ENCODE data around the gene SLX4IP. TPM values are rescaled to one million over a fixed set of nuclear protein-coding genes. Genes with fewer than 3 reads are reported as not detected.

SLX4IP gene
- polyA plus RNA-seq, 2 of the 4 experiments (the other 2 are of a cell fraction) = 3.4 to 7.5 TPM

- Histone ChIP-seq H3K4me3 (no peak overlapping the region), H3K4me2 (0 out of 3 replicates have a peak overlapping the region, but pooled peaks have one; percentile 6), H3K4me1 (peaks cover 97% of the 10 kb centered on the region), H3K27ac (peak overlapping the region in 1 of 2 experiments; percentile 12; a peak in 2 of 6 replicates), H3K9me3 (no peaks in the 10 kb centered on the region)
- ChIA-PET CTCF (interaction anchor here (0.6 to 1.9 kb wide), 8 partner anchors 11 to 1507 kb away, joined by 3 to 9 read pairs (median 4); partner anchors contain the start of gene JAG1), POLR2A (interaction anchor here (0.6 to 2.7 kb wide), 7 partner anchors 9 to 754 kb away, joined by 3 to 13 read pairs (median 4); no protein-coding TSS in a partner anchor)
- ATAC-seq = no peak
- peak; percentile 84 for FAIRE-seq
- DNase-seq (ENCODE audit: low read depth in 1 of 2, low spot score in 1 of 2) = no peak
- no peak for TF ChIP-seq BCL3 (IDR thresholded peaks at IDR 0.05)
- no peak; the same call in 1 of the 2 replicates for TF ChIP-seq POLR2AphosphoS2 (conservative IDR thresholded peaks at IDR 0.05; ENCODE audit: low read length)
- TF ChIP-seq FOSB (CRISPR knock-in tag; IDR thresholded peaks at IDR 0.05) = 0 out of 2 replicates have a peak, but pooled peaks have one; percentile 40
- 49% methylated on average over 5 of the region's 5 CpGs for WGBS (ENCODE audit: missing lambda C conversion rate)
Observed at GRCh38 chr20:10658876-10659632, 223.9 kb downstream of the SLX4IP start.

GRCh38 chr20:10659651-10660601, 224.8 kb downstream of the SLX4IP start:
- TF ChIP-seq JUN (IDR thresholded peaks at IDR 0.05) = peak in 1 of 2 experiments; percentile 33; a peak in 3 of 5 replicates
- TF ChIP-seq NFE2L2 (conservative IDR thresholded peaks at IDR 0.05; ENCODE audit: low read length) = no peak
- TF ChIP-seq MAFK (IDR thresholded peaks at IDR 0.05; ENCODE audit: partially characterized antibody) = peak; percentile 78
- ATAC-seq = peak in 1 of 2 experiments; percentile 11; a peak in 2 of 6 replicates
- peak; percentile 76 for FAIRE-seq
- 74% methylated on average over 12 of the region's 12 CpGs for WGBS (ENCODE audit: missing lambda C conversion rate)
- peaks cover 97% of the 10 kb centered on the region for H3K4me1 ChIP-seq
- peak overlapping the region in 1 of 2 experiments; percentile 51; a peak in 3 of 6 replicates for H3K27ac ChIP-seq
- no peaks in the 10 kb centered on the region for H3K9me3 ChIP-seq
- no peak overlapping the region for H3K4me3 ChIP-seq
- CTCF ChIA-PET = interaction anchor here (0.6 to 1.9 kb wide), 11 partner anchors 11 to 1043 kb away, joined by 3 to 9 read pairs (median 4); partner anchors contain the start of gene JAG1
- POLR2A ChIA-PET = interaction anchor here (0.7 to 2.7 kb wide), 6 partner anchors 9 to 548 kb away, joined by 3 to 13 read pairs (median 4); no protein-coding TSS in a partner anchor
- no peak for DNase-seq (ENCODE audit: low read depth in 1 of 2, low spot score in 1 of 2)
- H3K4me2 ChIP-seq = peak overlapping the region; percentile 24

- CTCF ChIA-PET = interaction anchor here (0.6 to 2.8 kb wide), 7 partner anchors 11 to 1044 kb away, joined by 3 to 9 read pairs (median 5); no protein-coding TSS in a partner anchor
- TF ChIP-seq NR3C1 (IDR thresholded peaks at IDR 0.05) (no peak), EP300 (IDR thresholded peaks at IDR 0.05) (no peak), FOSL2 (IDR thresholded peaks at IDR 0.05) (no peak), FOSL2 (CRISPR knock-in tag; IDR thresholded peaks at IDR 0.05) (peak; percentile 43; the same call in 1 of the 2 replicates), MAFK (IDR thresholded peaks at IDR 0.05; ENCODE audit: partially characterized antibody) (no peak), TP53 (CRISPR knock-in tag; IDR thresholded peaks at IDR 0.05) (no peak), CEBPB (IDR thresholded peaks at IDR 0.05) (no peak), BHLHE40 (IDR thresholded peaks at IDR 0.05; ENCODE audit: low read depth, low read length) (no peak)
- POLR2A ChIA-PET = interaction anchor here (2.7 kb wide), 1 partner anchor 547 kb away, joined by 13 read pairs; no protein-coding TSS in a partner anchor
- Histone ChIP-seq H3K4me3 (no peak overlapping the region), H3K4me1 (peaks cover 97% of the 10 kb centered on the region), H3K9me3 (no peaks in the 10 kb centered on the region), H3K4me2 (peak overlapping the region; percentile 24), H3K27ac (peak overlapping the region in 1 of 2 experiments; percentile 51; a peak in 3 of 6 replicates)
- no peak for DNase-seq (ENCODE audit: low read depth in 1 of 2, low spot score in 1 of 2)
- peak in 1 of 2 experiments; percentile 2; a peak in 1 of 6 replicates for ATAC-seq
- 68% methylated on average over 11 of the region's 11 CpGs for WGBS (ENCODE audit: missing lambda C conversion rate)
- FAIRE-seq = peak; percentile 56
Observed at GRCh38 chr20:10660661-10661060, 225.6 kb downstream of the SLX4IP start.

GRCh38 chr20:10661261-10661660, 226.2 kb downstream of the SLX4IP start:
- no peak overlapping the region for H3K4me3 ChIP-seq
- peak overlapping the region in 1 of 2 experiments; percentile 51; a peak in 3 of 6 replicates for H3K27ac ChIP-seq
- no peak for FAIRE-seq
- no peak for DNase-seq (ENCODE audit: low read depth in 1 of 2, low spot score in 1 of 2)
- no peak; a peak in 1 of 6 replicates for ATAC-seq
- ChIA-PET POLR2A (interaction anchor here (1.0 to 2.7 kb wide), 3 partner anchors 10 to 546 kb away, joined by 4 to 13 read pairs (median 8); partner anchors contain the start of gene JAG1), CTCF (interaction anchor here (1.3 to 2.8 kb wide), 4 partner anchors 14 to 1044 kb away, joined by 4 to 9 read pairs (median 5); no protein-coding TSS in a partner anchor)
- no peak for TF ChIP-seq JUN (IDR thresholded peaks at IDR 0.05)
- peak; percentile 72; the same call in 1 of the 2 replicates for TF ChIP-seq HDAC2 (IDR thresholded peaks at IDR 0.05)
- no peak for TF ChIP-seq PHF8 (IDR thresholded peaks at IDR 0.05; ENCODE audit: borderline replicate concordance, low read depth)
- TF ChIP-seq ZFP36 (IDR thresholded peaks at IDR 0.05; ENCODE audit: borderline replicate concordance, partially characterized antibody) = no peak
- TF ChIP-seq KDM1A (IDR thresholded peaks at IDR 0.05; ENCODE audit: low read depth) = peak; percentile 96; the same call in 1 of the 2 replicates
- peaks cover 99% of the 10 kb centered on the region for H3K4me1 ChIP-seq
- 84% methylated on average over 4 of the region's 4 CpGs for WGBS (ENCODE audit: missing lambda C conversion rate)
- no peaks in the 10 kb centered on the region for H3K9me3 ChIP-seq
- peak overlapping the region; percentile 24; the same call in 2 of the 3 replicates for H3K4me2 ChIP-seq
